Forelimb muscle (tissue), 1 donor: ENCODE data around the gene PAK6. TPM values are rescaled to one million over a fixed set of nuclear protein-coding genes. Genes with fewer than 3 reads are reported as not detected.

Source experiments
- DNase-seq: peaks from one replicate; pipeline ENCODE4 v3.0.0-alpha.2; 2013; ENCODE audit warnings: low read depth
- polyA plus RNA-seq: library from polyadenylated mRNA; unstranded; fragments of 120-200 nt; gene quantifications from one replicate; pipeline ENCODE4 v1.2.1, GENCODE V29; 2013; ENCODE audit not compliant: insufficient read length

Gene PAK6
- polyA plus RNA-seq, 1 donor: 0.83 TPM

- no peak for DNase-seq
Observed at GRCh38 chr15:40241269-40242212, 2.7 kb downstream of the PAK6 start.

- no peak for DNase-seq
Observed at GRCh38 chr15:40242213-40242599, 3.3 kb downstream of the PAK6 start.

GRCh38 chr15:40242601-40243000 is 3.7 kb downstream of the PAK6 start:
- DNase-seq: no peak

- no peak for DNase-seq
Observed at GRCh38 chr15:40243126-40243810, 4.4 kb downstream of the PAK6 start.

GRCh38 chr15:40244961-40245523 is 6.2 kb downstream of the PAK6 start:
- DNase-seq: no peak

GRCh38 chr15:40245666-40246450 is 7.0 kb downstream of the PAK6 start:
- no peak for DNase-seq

GRCh38 chr15:40246496-40247280 is 7.8 kb downstream of the PAK6 start:
- DNase-seq: no peak

- DNase-seq: no peak
Observed at GRCh38 chr15:40247406-40247971, 8.6 kb downstream of the PAK6 start.

- no peak for DNase-seq
Observed at GRCh38 chr15:40248006-40248783, 9.3 kb downstream of the PAK6 start.

- no peak for DNase-seq
Observed at GRCh38 chr15:40249477-40250303, 10.8 kb downstream of the PAK6 start.

GRCh38 chr15:40250304-40250656 is 11.4 kb downstream of the PAK6 start:
- DNase-seq: no peak

- DNase-seq: no peak
Observed at GRCh38 chr15:40250771-40251483, 12.1 kb downstream of the PAK6 start.

GRCh38 chr15:40251486-40252140 is 12.8 kb downstream of the PAK6 start:
- DNase-seq: no peak

GRCh38 chr15:40252141-40252437 is 13.2 kb downstream of the PAK6 start:
- DNase-seq: no peak

- DNase-seq: no peak
Observed at GRCh38 chr15:40252438-40253166, 13.7 kb downstream of the PAK6 start.

- DNase-seq: no peak
Observed at GRCh38 chr15:40253167-40253790, 14.4 kb downstream of the PAK6 start.

- no peak for DNase-seq
Observed at GRCh38 chr15:40254452-40254851, 15.6 kb downstream of the PAK6 start.
